Hepatocyte (in vitro differentiated cells): ENCODE results near the gene ADGRG7.

Experiments
- CTCF ChIP-seq: fragments of 200-600 bp; sonication (generic); IDR thresholded peaks from 2 replicates; pipeline ENCODE4 v1.5.1; 2016; ENCODE audit warnings: antibody characterized with exemption, mild to moderate bottlenecking; ENCODE audit not compliant: poor library complexity
- EZH2 ChIP-seq: fragments of 200-600 bp; sonication (generic); IDR thresholded peaks from 2 replicates; pipeline ENCODE4 v1.6.1; 2016; ENCODE audit warnings: antibody characterized with exemption, mild to moderate bottlenecking, borderline replicate concordance
- EZH2phosphoT487 ChIP-seq: fragments of 200-600 bp; sonication (generic); IDR thresholded peaks from one replicate; pipeline ENCODE4 v1.6.1; 2018; ENCODE audit warnings: antibody characterized with exemption, mild to moderate bottlenecking, low read depth, moderate library complexity; ENCODE audit not compliant: unreplicated experiment, severe bottlenecking

- TF ChIP-seq CTCF (no peak), EZH2phosphoT487 (no peak), EZH2 (no peak)
Measured at GRCh38 chr3:100696161-100696560, 86.8 kb downstream of the ADGRG7 start.
